Activated T-helper 1 cell treated with anti-CD3 and anti-CD28 coated beads, Interleukin-12 subunit alpha, Interleukin-12 subunit beta, Interleukin-2, Interleukin-4 antibody, amounts not matched to agents 30 ng/mL and 10 ng/mL and 1 ng/mL, durations not matched to agents 14 hours and 24 hours and 36 hours (primary cell): ENCODE data around the gene TTC39B. TPM values are rescaled to one million over a fixed set of nuclear protein-coding genes. Genes with fewer than 3 reads are reported as not detected.

ENCODE experiments used
- DNase-seq: peaks from one replicate; pipeline ENCODE4 v3.0.0; 2021; ENCODE audit warnings: low spot score
- H3K27ac Mint-ChIP-seq: one replicate; pipeline ENCODE4 v1.8.0; 2021; ENCODE audit warnings: mild to moderate bottlenecking, mixed read lengths
- H3K27me3 Mint-ChIP-seq: one replicate; pipeline ENCODE4 v1.8.0; 2022; ENCODE audit warnings: mild to moderate bottlenecking, moderate library complexity, mixed read lengths; ENCODE audit not compliant: insufficient read depth
- H3K36me3 Mint-ChIP-seq: one replicate; pipeline ENCODE4 v1.8.0; 2021; ENCODE audit warnings: low read depth, mixed read lengths
- H3K4me1 Mint-ChIP-seq: one replicate; pipeline ENCODE4 v1.8.0; 2021; ENCODE audit warnings: low read depth, mixed read lengths
- H3K4me3 Mint-ChIP-seq: one replicate; pipeline ENCODE4 v1.8.0; 2021; ENCODE audit warnings: mild to moderate bottlenecking, moderate library complexity, mixed read lengths
- H3K9me3 Mint-ChIP-seq: one replicate; pipeline ENCODE4 v1.8.0; 2021; ENCODE audit warnings: mixed read lengths
- intact Hi-C: fragments of 100-400 bp; cut with micrococcal nuclease; formaldehyde crosslinking; loops from one replicate; pipeline ENCODE4 v1.15.1; 2024
- total RNA-seq: library from RNA; stranded (reverse); gene quantifications from 2 replicates; pipeline ENCODE4 v1.2.3, GENCODE V29; 2022

TTC39B gene
- total RNA-seq, 1 donor from 2014 or later, result 23.8 TPM

DNA sequence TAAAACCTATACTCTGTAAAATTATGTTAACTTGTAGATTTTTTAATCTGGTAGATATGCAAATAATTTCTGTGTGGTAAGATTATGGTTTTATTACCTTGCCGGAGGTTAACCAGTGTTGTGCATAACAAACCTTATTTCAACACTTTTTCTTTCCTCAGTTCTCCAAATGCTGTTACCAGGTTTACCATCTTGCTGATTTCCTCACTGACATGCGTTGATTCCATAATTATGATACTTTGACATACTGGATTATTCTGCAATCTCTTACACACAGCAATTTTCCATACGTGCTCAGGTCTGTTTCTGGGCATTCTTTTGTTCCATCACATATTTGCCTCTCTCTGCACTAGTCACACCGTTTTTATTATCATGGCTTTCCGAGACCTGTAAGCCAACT is 77.6 kb downstream of the TTC39B start:
- peak overlapping the region; percentile 55 for H3K27ac Mint-ChIP-seq
- intact Hi-C loops, result loop anchor here (2.0 to 5.0 kb wide), 4 partner anchors 33 to 557 kb away; partner anchors contain the start of gene PSIP1
- H3K27me3 Mint-ChIP-seq, result no peaks in the 10 kb centered on the region
- H3K4me1 Mint-ChIP-seq, result peaks cover 30% of the 10 kb centered on the region
- no peak for DNase-seq
- H3K9me3 Mint-ChIP-seq, result no peaks in the 10 kb centered on the region
- no peak overlapping the region for H3K4me3 Mint-ChIP-seq
- peaks cover 30% of the 10 kb centered on the region for H3K36me3 Mint-ChIP-seq

DNA sequence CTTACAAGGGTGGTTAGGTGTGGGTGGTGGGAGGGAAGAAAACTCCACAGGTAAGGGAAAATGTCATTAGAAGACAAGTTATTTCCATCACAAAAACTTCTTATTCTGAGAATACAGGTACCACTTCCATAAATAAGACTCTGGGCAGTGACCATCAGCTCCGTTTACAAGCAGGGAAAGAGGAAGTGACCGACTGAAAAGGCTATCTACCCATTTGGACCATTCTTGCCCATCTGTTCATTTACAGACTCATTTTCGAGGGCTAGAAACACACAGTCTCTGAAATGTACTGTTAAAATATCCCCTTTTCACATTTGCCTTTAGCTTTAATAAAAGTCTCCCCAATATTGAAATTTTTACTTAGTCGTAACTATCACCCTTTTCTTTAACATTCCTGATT is 79.5 kb downstream of the TTC39B start:
- peaks cover 39% of the 10 kb centered on the region for H3K36me3 Mint-ChIP-seq
- no peak overlapping the region for H3K4me3 Mint-ChIP-seq
- intact Hi-C loops, result loop anchor here (5.0 kb wide), 3 partner anchors 35 to 555 kb away; no protein-coding TSS in a partner anchor
- no peaks in the 10 kb centered on the region for H3K9me3 Mint-ChIP-seq
- peaks cover 46% of the 10 kb centered on the region for H3K4me1 Mint-ChIP-seq
- peak overlapping the region; percentile 42 for H3K27ac Mint-ChIP-seq
- no peak for DNase-seq
- H3K27me3 Mint-ChIP-seq, result no peaks in the 10 kb centered on the region

DNA sequence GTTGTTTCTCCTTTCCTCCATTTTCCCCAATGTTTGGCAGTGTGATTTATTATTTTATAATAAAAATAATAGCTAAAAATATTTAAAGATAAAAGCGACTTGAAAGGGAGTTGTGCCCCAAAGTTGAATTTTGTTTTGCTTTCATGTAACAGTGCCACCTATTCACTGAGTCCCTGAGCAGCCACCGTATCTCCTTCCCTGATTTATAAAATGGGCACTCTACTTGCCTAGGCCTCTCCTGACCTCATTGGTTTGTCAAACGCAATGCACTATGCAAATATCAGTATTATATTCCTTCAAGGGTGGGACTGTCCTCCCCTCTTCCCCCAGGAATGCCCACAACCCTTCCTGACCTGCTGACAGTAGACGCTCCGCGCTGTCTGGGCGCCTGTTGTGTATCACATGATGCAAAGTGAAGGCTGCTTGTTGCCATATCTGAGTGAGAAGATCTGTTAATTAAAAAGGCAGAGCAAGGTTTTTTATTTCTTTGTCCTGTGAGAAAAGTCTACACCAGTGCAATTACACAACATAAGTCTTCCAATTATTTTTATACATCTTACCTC is 81.4 kb downstream of the TTC39B start:
- intact Hi-C loops, result loop anchor here (5.0 kb wide), 3 partner anchors 37 to 553 kb away; no protein-coding TSS in a partner anchor
- Mint-ChIP-seq H3K9me3 (no peaks in the 10 kb centered on the region), H3K27me3 (no peaks in the 10 kb centered on the region), H3K36me3 (peaks cover 36% of the 10 kb centered on the region), H3K4me3 (no peak overlapping the region), H3K27ac (no peak overlapping the region), H3K4me1 (peaks cover 61% of the 10 kb centered on the region)
- no peak for DNase-seq

DNA sequence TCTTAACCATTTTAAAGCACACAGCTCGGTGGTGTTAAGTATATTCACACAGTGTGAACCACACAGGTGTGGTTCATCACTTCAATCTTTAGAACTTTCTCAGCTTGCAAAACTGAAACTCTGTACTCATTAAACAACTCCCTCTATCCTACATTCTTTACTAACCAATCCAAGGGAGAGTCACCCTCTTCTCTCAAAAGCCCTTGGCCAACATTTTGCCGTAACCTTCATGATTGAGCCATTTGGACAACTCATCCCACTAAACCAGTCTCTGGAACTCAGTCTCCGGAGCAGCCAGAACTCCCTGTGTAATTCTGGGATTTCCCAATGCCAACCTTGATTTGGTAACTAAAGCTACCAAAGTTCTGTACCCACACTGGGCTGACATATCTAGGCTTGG is 84.7 kb downstream of the TTC39B start:
- DNase-seq, result no peak
- H3K4me1 Mint-ChIP-seq, result peaks cover 41% of the 10 kb centered on the region
- peak overlapping the region; percentile 31 for H3K27ac Mint-ChIP-seq
- no peaks in the 10 kb centered on the region for H3K27me3 Mint-ChIP-seq
- no peaks in the 10 kb centered on the region for H3K9me3 Mint-ChIP-seq
- intact Hi-C loops, result loop anchor here (1.0 kb wide), 1 partner anchor 11 kb away; no protein-coding TSS in a partner anchor
- peaks cover 34% of the 10 kb centered on the region for H3K36me3 Mint-ChIP-seq
- H3K4me3 Mint-ChIP-seq, result no peak overlapping the region

DNA sequence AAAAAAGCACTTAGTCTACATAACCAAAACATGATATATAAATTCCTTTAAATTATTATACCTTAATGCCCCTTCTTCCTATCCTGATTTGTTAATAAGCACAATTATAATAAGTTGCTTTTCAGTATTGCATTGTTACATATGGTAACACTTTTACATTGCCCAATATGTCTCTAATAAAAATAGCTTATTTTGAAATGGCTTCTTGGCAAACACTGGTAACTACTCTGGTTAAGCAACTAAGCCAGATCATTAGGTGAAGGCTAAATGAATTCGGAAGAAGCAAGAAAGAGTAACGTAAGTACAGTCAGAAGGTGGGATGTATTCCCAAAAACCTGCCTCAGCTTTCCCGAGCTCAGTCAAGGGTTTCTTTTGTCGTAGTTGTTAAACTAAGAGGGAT is 85.3 kb downstream of the TTC39B start:
- Mint-ChIP-seq H3K9me3 (no peaks in the 10 kb centered on the region), H3K27ac (no peak overlapping the region), H3K4me3 (no peak overlapping the region), H3K27me3 (no peaks in the 10 kb centered on the region), H3K36me3 (peaks cover 33% of the 10 kb centered on the region), H3K4me1 (peaks cover 41% of the 10 kb centered on the region)
- no peak for DNase-seq
- intact Hi-C loops, result loop anchor here (1.0 kb wide), 1 partner anchor 10 kb away; no protein-coding TSS in a partner anchor

- Mint-ChIP-seq H3K27ac (no peak overlapping the region), H3K9me3 (no peaks in the 10 kb centered on the region), H3K27me3 (no peaks in the 10 kb centered on the region), H3K36me3 (peaks cover 34% of the 10 kb centered on the region), H3K4me3 (no peak overlapping the region), H3K4me1 (peaks cover 47% of the 10 kb centered on the region)
- no peak for DNase-seq
- intact Hi-C loops, result no loop called here
Measured at GRCh38 chr9:15220658-15221318, 86.2 kb downstream of the TTC39B start.

- DNase-seq, result no peak
- Mint-ChIP-seq H3K27me3 (no peaks in the 10 kb centered on the region), H3K4me3 (no peak overlapping the region), H3K4me1 (peaks cover 47% of the 10 kb centered on the region), H3K36me3 (peaks cover 32% of the 10 kb centered on the region), H3K27ac (no peak overlapping the region), H3K9me3 (no peaks in the 10 kb centered on the region)
- intact Hi-C loops, result no loop called here
Measured at GRCh38 chr9:15219546-15219945, 87.5 kb downstream of the TTC39B start.

DNA sequence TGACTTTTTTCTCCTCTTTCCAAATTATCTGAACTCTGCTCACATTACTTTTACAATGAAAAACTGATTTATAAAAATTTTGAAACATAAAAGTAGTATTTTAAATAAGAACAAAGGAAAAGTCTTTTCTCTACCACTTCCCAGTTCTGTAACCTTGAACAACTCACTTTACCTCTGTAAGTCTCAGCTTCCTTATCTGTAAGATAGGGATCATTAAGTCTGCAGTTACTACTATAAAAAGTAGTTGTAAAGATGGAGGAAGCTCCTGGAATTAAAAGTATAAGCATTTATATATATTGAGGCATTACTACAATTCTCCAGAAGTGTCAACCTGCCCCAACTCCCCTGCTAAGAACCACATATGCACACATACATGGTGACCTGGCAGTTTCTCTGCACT is 88.0 kb downstream of the TTC39B start:
- intact Hi-C loops, result no loop called here
- Mint-ChIP-seq H3K4me3 (no peak overlapping the region), H3K4me1 (peaks cover 43% of the 10 kb centered on the region), H3K36me3 (peaks cover 28% of the 10 kb centered on the region), H3K9me3 (no peaks in the 10 kb centered on the region), H3K27me3 (no peaks in the 10 kb centered on the region), H3K27ac (no peak overlapping the region)
- no peak for DNase-seq

DNA sequence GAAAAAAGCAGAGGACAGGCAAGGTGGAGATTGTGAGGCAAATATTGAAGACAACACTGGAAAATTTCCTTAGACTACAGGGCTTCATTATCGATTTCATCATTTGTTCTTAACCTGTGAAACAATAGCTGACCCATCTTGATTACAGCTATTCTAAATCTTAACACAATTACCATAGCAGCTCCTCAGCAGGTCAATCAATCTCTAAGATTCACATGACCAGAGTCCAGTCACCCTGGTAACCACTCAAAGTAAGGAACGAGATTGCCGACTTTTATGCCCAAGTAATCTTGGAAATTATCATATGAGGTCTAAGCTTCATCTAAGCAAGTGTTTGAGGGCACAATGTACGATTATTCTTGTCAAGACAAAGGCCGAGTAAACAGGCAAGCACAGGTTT is 93.8 kb downstream of the TTC39B start:
- Mint-ChIP-seq H3K9me3 (peaks cover 6% of the 10 kb centered on the region), H3K36me3 (peaks cover 24% of the 10 kb centered on the region), H3K4me3 (no peak overlapping the region), H3K4me1 (peaks cover 38% of the 10 kb centered on the region), H3K27ac (no peak overlapping the region), H3K27me3 (no peaks in the 10 kb centered on the region)
- intact Hi-C loops, result loop anchor here (5.0 kb wide), 1 partner anchor 299 kb away; the partner anchor contains the start of gene PSIP1
- DNase-seq, result no peak

DNA sequence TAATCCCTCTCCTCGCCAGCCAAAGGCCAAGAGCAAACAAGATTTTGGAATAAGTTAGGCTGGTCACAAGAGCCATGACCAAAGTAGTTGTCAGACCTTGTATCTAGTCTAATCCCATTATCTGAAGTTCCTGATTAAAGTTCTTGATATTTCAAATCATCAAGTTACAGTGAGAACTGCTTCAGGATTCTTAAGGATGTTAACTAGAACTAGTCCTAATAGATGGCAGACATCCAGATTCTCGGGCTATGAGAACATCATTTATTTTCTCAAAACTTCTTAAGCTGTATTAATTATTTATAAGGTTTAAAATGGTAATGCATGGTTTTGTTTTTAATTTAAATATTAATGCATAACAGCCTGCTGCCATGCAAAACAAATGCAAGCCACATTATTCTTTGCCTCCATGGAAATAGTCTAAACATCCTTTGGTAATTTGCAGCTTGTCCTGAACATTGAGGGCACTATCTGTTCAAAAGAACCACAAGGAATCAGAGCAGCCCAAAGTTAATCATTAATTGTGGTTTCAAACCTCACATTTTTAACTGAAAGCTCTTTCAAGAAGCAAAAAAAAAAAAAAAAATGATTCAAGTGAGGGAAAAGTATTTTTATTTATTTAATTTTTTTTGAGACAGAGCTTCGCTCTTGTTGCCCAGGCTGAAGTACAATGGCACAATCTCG is 95.1 kb downstream of the TTC39B start:
- H3K4me3 Mint-ChIP-seq, result no peak overlapping the region
- peaks cover 41% of the 10 kb centered on the region for H3K4me1 Mint-ChIP-seq
- H3K36me3 Mint-ChIP-seq, result peaks cover 27% of the 10 kb centered on the region
- H3K27ac Mint-ChIP-seq, result no peak overlapping the region
- peaks cover 13% of the 10 kb centered on the region for H3K9me3 Mint-ChIP-seq
- no peaks in the 10 kb centered on the region for H3K27me3 Mint-ChIP-seq
- intact Hi-C loops, result loop anchor here (1.0 to 5.0 kb wide), 10 partner anchors 10 to 394 kb away; partner anchors contain the start of genes PSIP1 and TTC39B
- DNase-seq, result no peak

GRCh38 chr9:15211160-15211814 is 95.7 kb downstream of the TTC39B start:
- H3K27me3 Mint-ChIP-seq, result no peaks in the 10 kb centered on the region
- no peak overlapping the region for H3K4me3 Mint-ChIP-seq
- H3K4me1 Mint-ChIP-seq, result peaks cover 39% of the 10 kb centered on the region
- H3K9me3 Mint-ChIP-seq, result peaks cover 17% of the 10 kb centered on the region
- H3K36me3 Mint-ChIP-seq, result peaks cover 29% of the 10 kb centered on the region
- DNase-seq, result peak; percentile 47
- no peak overlapping the region for H3K27ac Mint-ChIP-seq
- intact Hi-C loops, result loop anchor here (1.0 to 5.0 kb wide), 10 partner anchors 11 to 395 kb away; partner anchors contain the start of genes PSIP1 and TTC39B

- Mint-ChIP-seq H3K27ac (peak overlapping the region; percentile 80), H3K4me3 (no peak overlapping the region), H3K9me3 (peaks cover 17% of the 10 kb centered on the region), H3K36me3 (peaks cover 40% of the 10 kb centered on the region), H3K4me1 (peaks cover 40% of the 10 kb centered on the region), H3K27me3 (no peaks in the 10 kb centered on the region)
- no peak for DNase-seq
- intact Hi-C loops, result loop anchor here (1.0 to 2.0 kb wide), 2 partner anchors 16 to 21 kb away; no protein-coding TSS in a partner anchor
Measured at GRCh38 chr9:15206903-15207696, 99.9 kb downstream of the TTC39B start.
